ENCODE measurements around the gene PIEZO2.

- TF ChIP-seq POLR2A (IDR thresholded peaks at IDR 0.05; ENCODE audit: low read depth, low read length) = no peak
- no peak for TF ChIP-seq POLR2AphosphoS5 (IDR thresholded peaks at IDR 0.05; ENCODE audit: low read depth, low read length)
- TF ChIP-seq TAF1 (IDR thresholded peaks at IDR 0.05; ENCODE audit: low read depth, low read length) = no peak
- TF ChIP-seq SPI1 (IDR thresholded peaks at IDR 0.05; ENCODE audit: low read depth, low read length) = no peak
- TF ChIP-seq POU2F2 (IDR thresholded peaks at IDR 0.05; ENCODE audit: low read depth, low read length) = no peak
Measured at GRCh38 chr18:10681581-10682367, 467.6 kb downstream of the PIEZO2 start.

Measured in GM12891 (cell line).